H9 (cell line): ENCODE measurements around the gene FGFR3. TPM values are rescaled to one million over a fixed set of nuclear protein-coding genes. Genes with fewer than 3 reads are reported as not detected.

ENCODE experiments used
- DNase-seq: peaks from one replicate; pipeline ENCODE4 v3.0.0-alpha.2; 2017
- H2AFZ ChIP-seq: one replicate; pipeline ENCODE4 v1.6.1; 2013; ENCODE audit warnings: mild to moderate bottlenecking, low read length, control low read depth, moderate library complexity
- H2AK5ac ChIP-seq: 2 replicates; pipeline ENCODE4 v1.6.1; 2013; ENCODE audit warnings: low read length, control low read depth, mixed read lengths; ENCODE audit not compliant: insufficient read length
- H2BK120ac ChIP-seq: one replicate; pipeline ENCODE4 v1.6.1; 2013; ENCODE audit warnings: low read depth, mild to moderate bottlenecking, low read length, control low read depth, inconsistent platforms; ENCODE audit not compliant: poor library complexity, severe bottlenecking
- H2BK12ac ChIP-seq: 2 replicates; pipeline ENCODE4 v1.6.1; 2013; ENCODE audit warnings: low read length, control low read depth, mixed read lengths, low read depth; ENCODE audit not compliant: insufficient read length
- H2BK15ac ChIP-seq: 2 replicates; pipeline ENCODE4 v1.6.1; 2013; ENCODE audit warnings: low read depth, low read length, control low read depth
- H2BK20ac ChIP-seq: one replicate; pipeline ENCODE4 v1.6.1; 2013; ENCODE audit warnings: low read depth, mild to moderate bottlenecking, low read length, control low read depth, inconsistent platforms; ENCODE audit not compliant: poor library complexity, severe bottlenecking
- H2BK5ac ChIP-seq: 2 replicates; pipeline ENCODE4 v1.6.1; 2013; ENCODE audit warnings: low read length, control low read depth, mixed read lengths; ENCODE audit not compliant: insufficient read length
- H3K14ac ChIP-seq: 2 replicates; pipeline ENCODE4 v1.6.1; 2013; ENCODE audit warnings: low read length, control low read depth; ENCODE audit not compliant: insufficient read depth
- H3K18ac ChIP-seq: 2 replicates; pipeline ENCODE4 v1.6.1; 2013; ENCODE audit warnings: low read depth, mild to moderate bottlenecking, mixed read lengths, low read length, control low read depth; ENCODE audit not compliant: insufficient read length
- H3K23ac ChIP-seq: 2 replicates; pipeline ENCODE4 v1.6.1; 2013; ENCODE audit warnings: low read length, control low read depth, mixed read lengths, low read depth; ENCODE audit not compliant: insufficient read length
- H3K23me2 ChIP-seq: 2 replicates; pipeline ENCODE4 v1.6.1; 2013; ENCODE audit warnings: low read depth, mild to moderate bottlenecking, mixed read lengths, low read length, control low read depth; ENCODE audit not compliant: insufficient read length, poor library complexity, severe bottlenecking
- H3K27ac ChIP-seq: 2 replicates; pipeline ENCODE4 v1.5.1; 2013; ENCODE audit warnings: low read length, control low read depth, mixed read lengths, low read depth; ENCODE audit not compliant: insufficient read length
- H3K27me3 ChIP-seq: 2 replicates; pipeline ENCODE4 v1.6.1; 2013; ENCODE audit warnings: low read length, control low read depth, inconsistent platforms; ENCODE audit not compliant: insufficient read depth
- H3K4ac ChIP-seq: 2 replicates; pipeline ENCODE4 v1.6.1; 2013; ENCODE audit warnings: low read depth, mild to moderate bottlenecking, control low read depth, inconsistent platforms, low read length, moderate library complexity
- H3K4me1 ChIP-seq: 2 replicates; pipeline ENCODE4 v1.6.1; 2013; ENCODE audit warnings: low read length, control low read depth, inconsistent platforms; ENCODE audit not compliant: insufficient read depth
- H3K4me2 ChIP-seq: 2 replicates; pipeline ENCODE4 v1.6.1; 2013; ENCODE audit warnings: low read length, control low read depth, mixed read lengths; ENCODE audit not compliant: insufficient read length, insufficient read depth
- H3K56ac ChIP-seq: 2 replicates; pipeline ENCODE4 v1.6.1; 2013; ENCODE audit warnings: low read depth, mild to moderate bottlenecking, mixed read lengths, low read length, control low read depth; ENCODE audit not compliant: insufficient read length
- H3K79me1 ChIP-seq: 2 replicates; pipeline ENCODE4 v1.6.1; 2013; ENCODE audit warnings: low read depth, mild to moderate bottlenecking, moderate library complexity, low read length, control low read depth, inconsistent platforms; ENCODE audit not compliant: insufficient read depth, poor library complexity, severe bottlenecking
- H3K79me2 ChIP-seq: 2 replicates; pipeline ENCODE4 v1.6.1; 2013; ENCODE audit warnings: low read length, control low read depth, inconsistent platforms; ENCODE audit not compliant: insufficient read depth
- H3K9ac ChIP-seq: 2 replicates; pipeline ENCODE4 v1.6.1; 2013; ENCODE audit warnings: low read length, control low read depth, mixed read lengths; ENCODE audit not compliant: insufficient read length; ENCODE audit errors: extremely low read depth
- H3K9me3 ChIP-seq: one replicate; pipeline ENCODE4 v1.6.1; 2013; ENCODE audit warnings: low read depth, low read length, inconsistent platforms; ENCODE audit not compliant: control insufficient read depth
- H3T11ph ChIP-seq: one replicate; pipeline ENCODE4 v1.6.1; 2013; ENCODE audit warnings: mild to moderate bottlenecking, low read length, control low read depth, inconsistent platforms
- H4K20me1 ChIP-seq: one replicate; pipeline ENCODE4 v1.6.1; 2013; ENCODE audit not compliant: control insufficient read depth, insufficient read length, insufficient read depth
- H4K5ac ChIP-seq: 2 replicates; pipeline ENCODE4 v1.6.1; 2013; ENCODE audit warnings: low read depth, mild to moderate bottlenecking, mixed read lengths, low read length, control low read depth; ENCODE audit not compliant: insufficient read length
- H4K8ac ChIP-seq: replicated peaks from 2 replicates; pipeline ENCODE4 v1.6.1; 2013; ENCODE audit warnings: low read length, control low read depth, mixed read lengths, low read depth; ENCODE audit not compliant: insufficient read length
- H4K91ac ChIP-seq: 2 replicates; pipeline ENCODE4 v1.6.1; 2013; ENCODE audit warnings: low read depth, mild to moderate bottlenecking, moderate library complexity, mixed read lengths, low read length, control low read depth; ENCODE audit not compliant: insufficient read length
- H3K27ac Mint-ChIP-seq, 3 experiments: 2 replicates in 2 of 3; 3 replicates in 1 of 3; pipeline ENCODE4 v1.8.0; 2020 to 2021; ENCODE audit warnings: mixed read lengths in 3 of 3, mild to moderate bottlenecking in 1 of 3, moderate library complexity in 1 of 3
- H3K27me3 Mint-ChIP-seq: 2 replicates; pipeline ENCODE4 v1.8.0; 2021; ENCODE audit warnings: low read depth, mild to moderate bottlenecking, moderate library complexity, mixed read lengths
- H3K36me3 Mint-ChIP-seq, 3 experiments: 2 replicates in 2 of 3; 3 replicates in 1 of 3; pipeline ENCODE4 v1.8.0; 2020 to 2021; ENCODE audit warnings: low read depth in 3 of 3, mixed read lengths in 3 of 3; ENCODE audit not compliant: insufficient read depth in 1 of 3
- H3K4me1 Mint-ChIP-seq, 2 experiments: 2 replicates each; pipeline ENCODE4 v1.8.0; 2020; ENCODE audit warnings: mixed read lengths in 2 of 2
- H3K4me3 Mint-ChIP-seq, 2 experiments: 2 replicates in 1 of 2; 3 replicates in 1 of 2; pipeline ENCODE4 v1.8.0; 2020 to 2021; ENCODE audit warnings: mild to moderate bottlenecking in 2 of 2, mixed read lengths in 2 of 2, moderate library complexity in 1 of 2
- H3K9me3 Mint-ChIP-seq, 2 experiments: 2 replicates in 1 of 2; 3 replicates in 1 of 2; pipeline ENCODE4 v1.8.0; 2020; ENCODE audit warnings: mild to moderate bottlenecking in 2 of 2, mixed read lengths in 2 of 2, moderate library complexity in 1 of 2
- WGBS: extraction: QIAGEN DNeasy Blood & Tissue Kit; methylation state at CpG from one replicate; pipeline ENCODE4 v1.1.7; 2013; ENCODE audit warnings: missing lambda C conversion rate, low lambda C conversion rate, mixed read lengths; ENCODE audit not compliant: insufficient read length; ENCODE audit errors: extremely low coverage; 5-methylcytosine and 5-hydroxymethylcytosine counted together
- total RNA-seq: library from RNA; stranded (reverse); gene quantifications from 2 replicates; pipeline ENCODE4 v1.2.1, GENCODE V29; 2021
- TF ChIP-seq, protein P1 (sequence below): fragments of 200-600 bp; sonication (generic); conservative IDR thresholded peaks from 3 replicates; pipeline ENCODE4 v1.8.0; 2021; ENCODE audit warnings: antibody characterized with exemption, mild to moderate bottlenecking

Gene FGFR3
- total RNA-seq, 1 experiment from 2014 or later = 75.7 TPM

DNA sequence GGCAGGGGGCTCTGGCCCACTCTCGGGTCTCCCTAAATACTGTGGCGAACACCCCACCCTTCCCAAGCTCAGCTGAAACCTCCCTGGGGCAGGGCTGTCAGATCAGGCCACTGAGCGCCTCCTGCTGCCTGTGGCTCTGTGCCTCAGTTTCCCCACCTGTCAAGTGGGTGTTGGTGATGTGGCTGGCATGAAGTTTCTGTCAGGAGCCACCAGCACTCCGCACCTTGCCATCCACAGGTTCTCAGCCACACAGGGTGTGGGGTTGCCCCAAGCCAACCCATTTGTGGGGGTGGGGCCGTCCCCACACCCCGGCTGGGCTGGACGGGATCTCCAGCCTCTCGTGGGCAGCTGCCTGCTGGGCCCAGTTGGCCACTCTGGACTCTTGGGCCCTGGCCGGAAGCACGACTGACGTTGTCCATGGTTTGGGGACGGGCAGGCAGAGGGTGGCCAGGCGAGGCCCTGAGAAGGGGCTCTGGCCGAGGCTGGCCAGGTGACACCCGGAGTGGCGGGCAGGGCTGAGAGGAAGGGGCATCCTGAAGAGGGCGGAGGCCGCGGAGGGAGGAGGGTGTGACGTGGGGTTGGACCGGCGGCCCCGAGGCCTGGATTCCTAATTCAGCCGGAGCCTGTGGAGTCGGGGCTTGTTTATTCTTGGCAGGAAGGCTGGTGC, 5.5 kb upstream of the FGFR3 start:
- Histone ChIP-seq H2BK12ac (no peak overlapping the region), H3K9me3 (no peaks in the 10 kb centered on the region), H3K9ac (no peak overlapping the region), H3K27me3 (peaks cover 2% of the 10 kb centered on the region; the same call in 1 of the 2 replicates), H3K23ac (no peak overlapping the region), H4K20me1 (no peaks in the 10 kb centered on the region), H2AFZ (no peak overlapping the region), H3K4me1 (no peaks in the 10 kb centered on the region), H3K27ac (no peak overlapping the region), H3K56ac (no peak overlapping the region), H2BK120ac (no peak overlapping the region), H2AK5ac (no peak overlapping the region), H3K79me1 (no peaks in the 10 kb centered on the region), H4K91ac (no peak overlapping the region), H3T11ph (no peak overlapping the region), H3K23me2 (no peaks in the 10 kb centered on the region), H2BK5ac (no peak overlapping the region), H3K4ac (no peak overlapping the region), H2BK20ac (no peak overlapping the region), H3K18ac (no peak overlapping the region), H4K5ac (no peak overlapping the region), H3K14ac (no peak overlapping the region), H2BK15ac (no peak overlapping the region), H3K79me2 (no peaks in the 10 kb centered on the region), H3K4me2 (no peak overlapping the region), H4K8ac (no peak overlapping the region)
- Mint-ChIP-seq H3K4me1 (peaks cover 13 to 22% of the 10 kb centered on the region in 2 experiments), H3K4me3 (no peak overlapping the region), H3K36me3 (no peaks in the 10 kb centered on the region), H3K9me3 (no peaks in the 10 kb centered on the region), H3K27me3 (peaks cover 29% of the 10 kb centered on the region), H3K27ac (no peak overlapping the region)
- no CpG with 5 or more reads among the region's 25 CpGs for WGBS
- DNase-seq = no peak
- TF ChIP-seq, protein P1, sequence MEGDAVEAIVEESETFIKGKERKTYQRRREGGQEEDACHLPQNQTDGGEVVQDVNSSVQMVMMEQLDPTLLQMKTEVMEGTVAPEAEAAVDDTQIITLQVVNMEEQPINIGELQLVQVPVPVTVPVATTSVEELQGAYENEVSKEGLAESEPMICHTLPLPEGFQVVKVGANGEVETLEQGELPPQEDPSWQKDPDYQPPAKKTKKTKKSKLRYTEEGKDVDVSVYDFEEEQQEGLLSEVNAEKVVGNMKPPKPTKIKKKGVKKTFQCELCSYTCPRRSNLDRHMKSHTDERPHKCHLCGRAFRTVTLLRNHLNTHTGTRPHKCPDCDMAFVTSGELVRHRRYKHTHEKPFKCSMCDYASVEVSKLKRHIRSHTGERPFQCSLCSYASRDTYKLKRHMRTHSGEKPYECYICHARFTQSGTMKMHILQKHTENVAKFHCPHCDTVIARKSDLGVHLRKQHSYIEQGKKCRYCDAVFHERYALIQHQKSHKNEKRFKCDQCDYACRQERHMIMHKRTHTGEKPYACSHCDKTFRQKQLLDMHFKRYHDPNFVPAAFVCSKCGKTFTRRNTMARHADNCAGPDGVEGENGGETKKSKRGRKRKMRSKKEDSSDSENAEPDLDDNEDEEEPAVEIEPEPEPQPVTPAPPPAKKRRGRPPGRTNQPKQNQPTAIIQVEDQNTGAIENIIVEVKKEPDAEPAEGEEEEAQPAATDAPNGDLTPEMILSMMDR = no peak
